ENCODE data around the gene GRIN2A. TPM values are rescaled to one million over a fixed set of nuclear protein-coding genes. Genes with fewer than 3 reads are reported as not detected.

The GRIN2A gene
- total and polyA plus RNA-seq, 2 donors (not counting 1 experiment from before 2014, with no cell fraction given): 0.44 TPM; not detected in 1

- TF ChIP-seq CTCF (IDR thresholded peaks at IDR 0.05) (no peak), EZH2 (IDR thresholded peaks at IDR 0.05; ENCODE audit: borderline replicate concordance, insufficient read depth, low read depth, low read length, poor library complexity, severe bottlenecking) (no peak)
- H2AFZ ChIP-seq (ENCODE audit: insufficient read depth, low read depth, low read length, poor library complexity, severe bottlenecking): no peak overlapping the region
- intact Hi-C loops (cut with micrococcal nuclease): no loop called here
- DNase-seq: no peak
- H3K9me3 ChIP-seq (ENCODE audit: control extremely low read depth in 1 of 3, control insufficient read depth in 2 of 3, insufficient read depth in 1 of 3, low read length in 2 of 3): peaks cover 0 to 3% (median 0%) of the 10 kb centered on the region in 3 donors
- ChIA-PET CTCF (no interaction called here), POLR2A (no interaction called here)
- H3K27me3 Mint-ChIP-seq: peaks cover 11% of the 10 kb centered on the region
- H3K27ac ChIP-seq (ENCODE audit: low read length in 2 of 2): no peak overlapping the region
- H3K4me3 ChIP-seq (ENCODE audit: control extremely low read depth in 1 of 5, extremely low read depth in 1 of 5, insufficient read depth in 1 of 5, low read depth in 2 of 5, low read length in 4 of 5): no peak overlapping the region
- no peaks in the 10 kb centered on the region for H3K79me2 ChIP-seq (ENCODE audit: control insufficient read depth, insufficient read depth, low read length)
- no peak overlapping the region for H3K9ac ChIP-seq (ENCODE audit: low read length)
- H3K4me3 Mint-ChIP-seq: no peak overlapping the region
- no peak for ATAC-seq (ENCODE audit: low read depth)
- WGBS (ENCODE audit: insufficient coverage): 70% methylated on average over 1 of the region's 5 CpGs
- no peaks in the 10 kb centered on the region for H3K4me1 Mint-ChIP-seq
- no peaks in the 10 kb centered on the region for H4K20me1 ChIP-seq (ENCODE audit: control insufficient read depth, insufficient read depth, low read length, poor library complexity, severe bottlenecking)
- no peak overlapping the region for H3K4me2 ChIP-seq (replicated peaks; ENCODE audit: low read depth, low read length, poor library complexity, severe bottlenecking)
- no peaks in the 10 kb centered on the region for H3K9me3 Mint-ChIP-seq (ENCODE audit: insufficient read depth)
- H3K27me3 ChIP-seq (replicated peaks in 1 of 4; ENCODE audit: control extremely low read depth in 1 of 4, control insufficient read depth in 3 of 4, insufficient read depth in 4 of 4, low read length in 3 of 4): no peaks in the 10 kb centered on the region
- no peaks in the 10 kb centered on the region for H3K4me1 ChIP-seq (ENCODE audit: control insufficient read depth in 2 of 2, insufficient read depth in 2 of 2, low read length in 2 of 2)
- no peaks in the 10 kb centered on the region for H3K36me3 ChIP-seq (replicated peaks in 1 of 2; ENCODE audit: control extremely low read depth in 1 of 2, control insufficient read depth in 1 of 2, extremely low read depth in 1 of 2, insufficient read depth in 2 of 2, low read length in 1 of 2)
- H3K27ac Mint-ChIP-seq: no peak overlapping the region
Measured at GRCh38 chr16:9943121-9943520, 239.1 kb downstream of the GRIN2A start.

- Mint-ChIP-seq H3K27me3 (peaks cover 10% of the 10 kb centered on the region), H3K27ac (no peak overlapping the region), H3K9me3 (ENCODE audit: insufficient read depth) (no peaks in the 10 kb centered on the region), H3K4me3 (no peak overlapping the region), H3K4me1 (no peaks in the 10 kb centered on the region)
- Histone ChIP-seq H3K4me1 (ENCODE audit: control insufficient read depth in 2 of 2, insufficient read depth in 2 of 2, low read length in 2 of 2) (no peaks in the 10 kb centered on the region), H3K27me3 (replicated peaks in 1 of 4; ENCODE audit: control extremely low read depth in 1 of 4, control insufficient read depth in 3 of 4, insufficient read depth in 4 of 4, low read length in 3 of 4) (no peaks in the 10 kb centered on the region), H3K4me3 (ENCODE audit: control extremely low read depth in 1 of 5, extremely low read depth in 1 of 5, insufficient read depth in 1 of 5, low read depth in 2 of 5, low read length in 4 of 5) (no peak overlapping the region), H3K9ac (ENCODE audit: low read length) (no peak overlapping the region), H3K4me2 (replicated peaks; ENCODE audit: low read depth, low read length, poor library complexity, severe bottlenecking) (no peak overlapping the region), H3K9me3 (ENCODE audit: control extremely low read depth in 1 of 3, control insufficient read depth in 2 of 3, insufficient read depth in 1 of 3, low read length in 2 of 3) (peaks cover 0 to 6% (median 0%) of the 10 kb centered on the region in 3 donors), H2AFZ (ENCODE audit: insufficient read depth, low read depth, low read length, poor library complexity, severe bottlenecking) (no peak overlapping the region), H3K79me2 (ENCODE audit: control insufficient read depth, insufficient read depth, low read length) (no peaks in the 10 kb centered on the region), H3K27ac (ENCODE audit: low read length in 2 of 2) (no peak overlapping the region), H4K20me1 (ENCODE audit: control insufficient read depth, insufficient read depth, low read length, poor library complexity, severe bottlenecking) (no peaks in the 10 kb centered on the region), H3K36me3 (replicated peaks in 1 of 2; ENCODE audit: control extremely low read depth in 1 of 2, control insufficient read depth in 1 of 2, extremely low read depth in 1 of 2, insufficient read depth in 2 of 2, low read length in 1 of 2) (no peaks in the 10 kb centered on the region)
- TF ChIP-seq CTCF (IDR thresholded peaks at IDR 0.05) (no peak), EZH2 (IDR thresholded peaks at IDR 0.05; ENCODE audit: borderline replicate concordance, insufficient read depth, low read depth, low read length, poor library complexity, severe bottlenecking) (no peak)
- 100% methylated on average over 1 of the region's 3 CpGs for WGBS (ENCODE audit: insufficient coverage)
- DNase-seq (no peak), ATAC-seq (ENCODE audit: low read depth) (no peak)
- intact Hi-C loops (cut with micrococcal nuclease): no loop called here
- ChIA-PET CTCF (no interaction called here), POLR2A (no interaction called here)
Measured at GRCh38 chr16:9941245-9941644, 241.0 kb downstream of the GRIN2A start.
